HEK293 (cell line): Measurements from ENCODE around the gene HSF2BP.

Experiments
- REPIN1 ChIP-seq: fragments of 450-650 bp; formaldehyde crosslinking; IDR thresholded peaks from 2 replicates; pipeline ENCODE4 v1.5.1; 2017; ENCODE audit warnings: missing biosample characterization, missing genetic modification characterization, low read depth
- SCRT2 ChIP-seq: fragments of 450-650 bp; formaldehyde crosslinking; IDR thresholded peaks from 2 replicates; pipeline ENCODE4 v1.5.1; 2016; ENCODE audit warnings: missing biosample characterization, missing genetic modification characterization
- ZBTB48 ChIP-seq: fragments of 450-650 bp; formaldehyde crosslinking; IDR thresholded peaks from 2 replicates; pipeline ENCODE4 v1.5.1; 2016; ENCODE audit warnings: missing biosample characterization, missing genetic modification characterization
- ZNF157 ChIP-seq: fragments of 450-650 bp; formaldehyde crosslinking; IDR thresholded peaks from 2 replicates; pipeline ENCODE4 v1.5.1; 2016; ENCODE audit warnings: missing biosample characterization, missing genetic modification characterization
- ZNF175 ChIP-seq: fragments of 450-650 bp; formaldehyde crosslinking; IDR thresholded peaks from 2 replicates; pipeline ENCODE4 v1.5.1; 2016; ENCODE audit warnings: missing biosample characterization, missing genetic modification characterization
- ZNF266 ChIP-seq: fragments of 450-650 bp; formaldehyde crosslinking; IDR thresholded peaks from 2 replicates; pipeline ENCODE4 v1.5.1; 2016; ENCODE audit warnings: missing biosample characterization, missing genetic modification characterization, low read depth
- ZNF521 ChIP-seq: fragments of 450-650 bp; formaldehyde crosslinking; IDR thresholded peaks from 2 replicates; pipeline ENCODE4 v1.5.1; 2017; ENCODE audit warnings: missing biosample characterization, mild to moderate bottlenecking, missing genetic modification characterization
- ZNF670 ChIP-seq: fragments of 450-650 bp; formaldehyde crosslinking; IDR thresholded peaks from 2 replicates; pipeline ENCODE4 v1.5.1; 2016; ENCODE audit warnings: missing biosample characterization, missing genetic modification characterization, low read depth
- ZNF707 ChIP-seq: fragments of 450-650 bp; formaldehyde crosslinking; IDR thresholded peaks from 2 replicates; pipeline ENCODE4 v1.5.1; 2016; ENCODE audit warnings: missing biosample characterization, missing genetic modification characterization
- ZNF747 ChIP-seq: fragments of 450-650 bp; formaldehyde crosslinking; IDR thresholded peaks from 2 replicates; pipeline ENCODE4 v1.5.1; 2016; ENCODE audit warnings: missing biosample characterization, missing genetic modification characterization
- ZNF791 ChIP-seq: fragments of 450-650 bp; formaldehyde crosslinking; IDR thresholded peaks from 2 replicates; pipeline ENCODE4 v1.5.1; 2016; ENCODE audit warnings: missing biosample characterization, missing genetic modification characterization
- ZSCAN23 ChIP-seq: fragments of 450-650 bp; formaldehyde crosslinking; IDR thresholded peaks from 2 replicates; pipeline ENCODE4 v1.5.1; 2016; ENCODE audit warnings: missing biosample characterization, missing genetic modification characterization
- TF ChIP-seq, protein P1 (sequence below): fragments of 450-650 bp; formaldehyde crosslinking; IDR thresholded peaks from 2 replicates; pipeline ENCODE4 v1.5.1; 2016; ENCODE audit warnings: missing biosample characterization, missing genetic modification characterization
- TF ChIP-seq, protein P2 (sequence below): fragments of 450-650 bp; formaldehyde crosslinking; optimal IDR thresholded peaks from 2 replicates; pipeline ENCODE3; 2016; ENCODE audit warnings: missing biosample characterization, mild to moderate bottlenecking, missing genetic modification characterization
- TF ChIP-seq, protein P3 (sequence below): fragments of 450-650 bp; formaldehyde crosslinking; IDR thresholded peaks from 2 replicates; pipeline ENCODE4 v1.5.1; 2017; ENCODE audit warnings: missing biosample characterization, missing genetic modification characterization
- TF ChIP-seq, protein P4 (sequence below): fragments of 450-650 bp; formaldehyde crosslinking; IDR thresholded peaks from 2 replicates; pipeline ENCODE4 v1.5.1; 2016; ENCODE audit warnings: missing biosample characterization, missing genetic modification characterization
- TF ChIP-seq, protein P5 (sequence below): fragments of 450-650 bp; formaldehyde crosslinking; IDR thresholded peaks from 2 replicates; pipeline ENCODE4 v1.5.1; 2017; ENCODE audit warnings: missing biosample characterization, missing genetic modification characterization
- TF ChIP-seq, protein P6 (sequence below): fragments of 450-650 bp; formaldehyde crosslinking; IDR thresholded peaks from 2 replicates; pipeline ENCODE4 v1.5.1; 2016; ENCODE audit warnings: missing biosample characterization, missing genetic modification characterization

HSF2BP gene

DNA sequence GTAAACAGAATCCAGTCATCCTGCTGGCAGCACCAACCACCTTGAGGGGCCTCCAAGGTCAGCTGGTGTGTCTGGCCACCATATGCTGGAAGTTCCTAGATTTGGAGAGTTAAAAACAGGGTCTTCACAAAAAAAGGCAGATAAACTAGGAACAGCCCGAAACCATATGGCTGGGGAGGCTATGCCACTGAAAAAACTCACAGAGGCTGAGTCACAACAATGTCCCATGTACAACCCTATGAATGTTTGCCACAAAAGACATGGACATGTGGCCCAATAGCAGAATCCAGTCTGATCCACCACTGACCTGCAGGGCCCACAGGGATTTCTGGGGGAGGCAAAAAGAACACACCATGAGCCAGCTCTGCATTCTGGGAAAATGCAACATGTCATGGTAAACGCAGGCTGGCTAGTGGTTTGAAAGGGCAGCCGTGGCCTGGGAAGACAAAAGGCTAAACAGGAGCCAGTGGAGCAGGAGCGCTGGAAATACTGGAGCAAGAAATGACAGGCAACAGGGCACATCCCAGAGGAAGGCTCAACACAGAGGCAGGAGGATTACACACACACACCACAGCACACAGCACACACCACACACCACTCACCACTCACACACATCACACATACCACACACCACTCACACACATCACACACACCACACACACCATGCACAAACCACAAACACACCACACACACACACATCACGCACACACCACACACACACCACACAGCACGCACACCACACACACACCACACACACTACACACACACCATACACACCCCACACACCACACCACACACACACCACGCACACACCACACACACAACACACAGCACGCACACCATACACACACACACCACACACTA, 55.4 kb downstream of the HSF2BP start (continued):
- TF ChIP-seq, protein P1, sequence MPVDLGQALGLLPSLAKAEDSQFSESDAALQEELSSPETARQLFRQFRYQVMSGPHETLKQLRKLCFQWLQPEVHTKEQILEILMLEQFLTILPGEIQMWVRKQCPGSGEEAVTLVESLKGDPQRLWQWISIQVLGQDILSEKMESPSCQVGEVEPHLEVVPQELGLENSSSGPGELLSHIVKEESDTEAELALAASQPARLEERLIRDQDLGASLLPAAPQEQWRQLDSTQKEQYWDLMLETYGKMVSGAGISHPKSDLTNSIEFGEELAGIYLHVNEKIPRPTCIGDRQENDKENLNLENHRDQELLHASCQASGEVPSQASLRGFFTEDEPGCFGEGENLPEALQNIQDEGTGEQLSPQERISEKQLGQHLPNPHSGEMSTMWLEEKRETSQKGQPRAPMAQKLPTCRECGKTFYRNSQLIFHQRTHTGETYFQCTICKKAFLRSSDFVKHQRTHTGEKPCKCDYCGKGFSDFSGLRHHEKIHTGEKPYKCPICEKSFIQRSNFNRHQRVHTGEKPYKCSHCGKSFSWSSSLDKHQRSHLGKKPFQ (tag by site-specific recombination) = peak; percentile 98
- TF ChIP-seq ZNF175 = peak; percentile 92; the same call in 1 of the 2 replicates
- 0 out of 2 replicates have a peak, but pooled peaks have one; percentile 10 for TF ChIP-seq ZNF747 (tag by site-specific recombination)
- TF ChIP-seq REPIN1 = no peak
- peak; percentile 56; the same call in 1 of the 2 replicates for TF ChIP-seq ZNF707 (tag by site-specific recombination)
- TF ChIP-seq, protein P2, sequence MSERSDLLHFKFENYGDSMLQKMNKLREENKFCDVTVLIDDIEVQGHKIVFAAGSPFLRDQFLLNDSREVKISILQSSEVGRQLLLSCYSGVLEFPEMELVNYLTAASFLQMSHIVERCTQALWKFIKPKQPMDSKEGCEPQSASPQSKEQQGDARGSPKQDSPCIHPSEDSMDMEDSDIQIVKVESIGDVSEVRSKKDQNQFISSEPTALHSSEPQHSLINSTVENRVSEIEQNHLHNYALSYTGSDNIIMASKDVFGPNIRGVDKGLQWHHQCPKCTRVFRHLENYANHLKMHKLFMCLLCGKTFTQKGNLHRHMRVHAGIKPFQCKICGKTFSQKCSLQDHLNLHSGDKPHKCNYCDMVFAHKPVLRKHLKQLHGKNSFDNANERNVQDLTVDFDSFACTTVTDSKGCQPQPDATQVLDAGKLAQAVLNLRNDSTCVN = no peak
- TF ChIP-seq ZNF157 (tag by site-specific recombination) = 0 out of 2 replicates have a peak, but pooled peaks have one; percentile 22
- TF ChIP-seq, protein P3, sequence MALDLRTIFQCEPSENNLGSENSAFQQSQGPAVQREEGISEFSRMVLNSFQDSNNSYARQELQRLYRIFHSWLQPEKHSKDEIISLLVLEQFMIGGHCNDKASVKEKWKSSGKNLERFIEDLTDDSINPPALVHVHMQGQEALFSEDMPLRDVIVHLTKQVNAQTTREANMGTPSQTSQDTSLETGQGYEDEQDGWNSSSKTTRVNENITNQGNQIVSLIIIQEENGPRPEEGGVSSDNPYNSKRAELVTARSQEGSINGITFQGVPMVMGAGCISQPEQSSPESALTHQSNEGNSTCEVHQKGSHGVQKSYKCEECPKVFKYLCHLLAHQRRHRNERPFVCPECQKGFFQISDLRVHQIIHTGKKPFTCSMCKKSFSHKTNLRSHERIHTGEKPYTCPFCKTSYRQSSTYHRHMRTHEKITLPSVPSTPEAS (tag by site-specific recombination) = peak; percentile 76; the same call in 1 of the 2 replicates
- TF ChIP-seq SCRT2 (tag by site-specific recombination) = peak; percentile 73
- TF ChIP-seq, protein P4, sequence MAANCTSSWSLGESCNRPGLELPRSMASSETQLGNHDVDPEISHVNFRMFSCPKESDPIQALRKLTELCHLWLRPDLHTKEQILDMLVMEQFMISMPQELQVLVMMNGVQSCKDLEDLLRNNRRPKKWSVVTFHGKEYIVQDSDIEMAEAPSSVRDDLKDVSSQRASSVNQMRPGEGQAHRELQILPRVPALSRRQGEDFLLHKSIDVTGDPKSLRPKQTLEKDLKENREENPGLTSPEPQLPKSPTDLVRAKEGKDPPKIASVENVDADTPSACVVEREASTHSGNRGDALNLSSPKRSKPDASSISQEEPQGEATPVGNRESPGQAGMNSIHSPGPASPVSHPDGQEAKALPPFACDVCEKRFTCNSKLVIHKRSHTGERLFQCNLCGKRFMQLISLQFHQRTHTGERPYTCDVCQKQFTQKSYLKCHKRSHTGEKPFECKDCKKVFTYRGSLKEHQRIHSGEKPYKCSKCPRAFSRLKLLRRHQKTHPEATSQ (tag by site-specific recombination) = peak; percentile 92
- TF ChIP-seq ZNF791 (tag by site-specific recombination) = peak; percentile 69; the same call in 1 of the 2 replicates
- TF ChIP-seq, protein P5, sequence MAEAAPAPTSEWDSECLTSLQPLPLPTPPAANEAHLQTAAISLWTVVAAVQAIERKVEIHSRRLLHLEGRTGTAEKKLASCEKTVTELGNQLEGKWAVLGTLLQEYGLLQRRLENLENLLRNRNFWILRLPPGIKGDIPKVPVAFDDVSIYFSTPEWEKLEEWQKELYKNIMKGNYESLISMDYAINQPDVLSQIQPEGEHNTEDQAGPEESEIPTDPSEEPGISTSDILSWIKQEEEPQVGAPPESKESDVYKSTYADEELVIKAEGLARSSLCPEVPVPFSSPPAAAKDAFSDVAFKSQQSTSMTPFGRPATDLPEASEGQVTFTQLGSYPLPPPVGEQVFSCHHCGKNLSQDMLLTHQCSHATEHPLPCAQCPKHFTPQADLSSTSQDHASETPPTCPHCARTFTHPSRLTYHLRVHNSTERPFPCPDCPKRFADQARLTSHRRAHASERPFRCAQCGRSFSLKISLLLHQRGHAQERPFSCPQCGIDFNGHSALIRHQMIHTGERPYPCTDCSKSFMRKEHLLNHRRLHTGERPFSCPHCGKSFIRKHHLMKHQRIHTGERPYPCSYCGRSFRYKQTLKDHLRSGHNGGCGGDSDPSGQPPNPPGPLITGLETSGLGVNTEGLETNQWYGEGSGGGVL (tag by site-specific recombination) = 0 out of 2 replicates have a peak, but pooled peaks have one; percentile 7
- peak; percentile 11; the same call in 1 of the 2 replicates for TF ChIP-seq ZSCAN23 (tag by site-specific recombination)
- TF ChIP-seq ZNF266 = 0 out of 2 replicates have a peak, but pooled peaks have one; percentile 22
- TF ChIP-seq, protein P6, sequence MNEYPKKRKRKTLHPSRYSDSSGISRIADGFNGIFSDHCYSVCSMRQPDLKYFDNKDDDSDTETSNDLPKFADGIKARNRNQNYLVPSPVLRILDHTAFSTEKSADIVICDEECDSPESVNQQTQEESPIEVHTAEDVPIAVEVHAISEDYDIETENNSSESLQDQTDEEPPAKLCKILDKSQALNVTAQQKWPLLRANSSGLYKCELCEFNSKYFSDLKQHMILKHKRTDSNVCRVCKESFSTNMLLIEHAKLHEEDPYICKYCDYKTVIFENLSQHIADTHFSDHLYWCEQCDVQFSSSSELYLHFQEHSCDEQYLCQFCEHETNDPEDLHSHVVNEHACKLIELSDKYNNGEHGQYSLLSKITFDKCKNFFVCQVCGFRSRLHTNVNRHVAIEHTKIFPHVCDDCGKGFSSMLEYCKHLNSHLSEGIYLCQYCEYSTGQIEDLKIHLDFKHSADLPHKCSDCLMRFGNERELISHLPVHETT = peak; percentile 69
- no peak for TF ChIP-seq ZBTB48 (tag by site-specific recombination)
- TF ChIP-seq ZNF670 (tag by site-specific recombination) = 0 out of 2 replicates have a peak, but pooled peaks have one; percentile 19
- TF ChIP-seq ZNF521 (tag by site-specific recombination) = 0 out of 2 replicates have a peak, but pooled peaks have one; percentile 69
